Neural cell (in vitro differentiated cells): ENCODE results near the gene PLXNA4. TPM values are rescaled to one million over a fixed set of nuclear protein-coding genes. Genes with fewer than 3 reads are reported as not detected.
"Not testable (repeated sequence)": the region's sequence is repeated elsewhere in the genome, so short reads cannot be mapped to it uniquely, and the experiment has no call there.

ENCODE experiments used
- H2AFZ ChIP-seq: fragments of 200-600, 300-800 bp; sonication (generic), shearing (Covaris generic); 2 replicates; pipeline ENCODE4 v1.6.0; 2014; ENCODE audit warnings: low read depth, mild to moderate bottlenecking, antibody characterized with exemption, low read length, moderate library complexity
- H3F3A ChIP-seq: fragments of 200-600 bp; shearing (Covaris generic); 2 replicates; pipeline ENCODE4 v1.6.1; 2016; ENCODE audit warnings: mild to moderate bottlenecking, moderate library complexity, mixed read lengths, antibody characterized with exemption, low read length; ENCODE audit not compliant: insufficient read depth, poor library complexity, severe bottlenecking
- H3K27ac ChIP-seq: fragments of 200-600, 300-800 bp; sonication (generic), shearing (Covaris generic); 2 replicates; pipeline ENCODE4 v1.5.1; 2014; ENCODE audit warnings: mild to moderate bottlenecking, low read length, moderate library complexity
- H3K27me3 ChIP-seq: fragments of 300-800, 200-600 bp; sonication (generic), shearing (Covaris generic); 2 replicates; pipeline ENCODE4 v1.6.0; 2014; ENCODE audit warnings: mild to moderate bottlenecking, low read depth, low read length, moderate library complexity; ENCODE audit not compliant: insufficient read depth
- H3K36me3 ChIP-seq: fragments of 300-800, 200-600 bp; sonication (generic), shearing (Covaris generic); 2 replicates; pipeline ENCODE4 v1.5.1; 2014; ENCODE audit warnings: mild to moderate bottlenecking, antibody characterized with exemption, low read length, moderate library complexity; ENCODE audit not compliant: insufficient read depth
- H3K4me2 ChIP-seq: fragments of 300-800, 200-600 bp; sonication (generic), shearing (Covaris generic); 2 replicates; pipeline ENCODE4 v1.6.0; 2014; ENCODE audit warnings: mild to moderate bottlenecking, low read length
- H3K4me3 ChIP-seq: fragments of 300-800, 200-600 bp; sonication (generic), shearing (Covaris generic); 2 replicates; pipeline ENCODE4 v1.5.1; 2014; ENCODE audit warnings: mild to moderate bottlenecking, low read length, moderate library complexity
- H3K79me2 ChIP-seq: fragments of 200-600 bp; shearing (Covaris generic); replicated peaks from 2 replicates; pipeline ENCODE4 v1.6.0; 2014; ENCODE audit warnings: mild to moderate bottlenecking, low read length, moderate library complexity; ENCODE audit not compliant: insufficient read depth
- H3K9ac ChIP-seq: fragments of 300-800, 200-600 bp; sonication (generic), shearing (Covaris generic); 2 replicates; pipeline ENCODE4 v1.6.1; 2016; ENCODE audit warnings: mild to moderate bottlenecking, low read length, mixed read lengths
- H3K9me2 ChIP-seq: fragments of 200-600 bp; shearing (Covaris generic); 2 replicates; pipeline ENCODE4 v1.6.1; 2016; ENCODE audit warnings: mild to moderate bottlenecking, low read length, mixed read lengths; ENCODE audit not compliant: insufficient read depth
- H3K9me3 ChIP-seq: fragments of 200-600, 300-800 bp; sonication (generic), shearing (Covaris generic); 2 replicates; pipeline ENCODE4 v1.6.1; 2016; ENCODE audit warnings: mild to moderate bottlenecking, mixed run types, low read length, moderate library complexity, mixed read lengths
- H4K20me1 ChIP-seq: fragments of 200-600 bp; shearing (Covaris generic); 2 replicates; pipeline ENCODE4 v1.6.1; 2016; ENCODE audit warnings: mild to moderate bottlenecking, mixed run types; ENCODE audit not compliant: insufficient read depth
- EZH2 ChIP-seq: fragments of 200-600, 300-800 bp; shearing (Covaris generic), sonication (generic); IDR thresholded peaks from 2 replicates; pipeline ENCODE4 v1.6.1; 2014; ENCODE audit warnings: antibody characterized with exemption, low read length, borderline replicate concordance, mild to moderate bottlenecking; ENCODE audit not compliant: insufficient read depth, poor library complexity, severe bottlenecking
- MXI1 ChIP-seq: fragments of 450-650 bp; conservative IDR thresholded peaks from 2 replicates; pipeline ENCODE4 v1.6.1; 2014; ENCODE audit warnings: antibody characterized with exemption, mild to moderate bottlenecking; ENCODE audit not compliant: poor library complexity, severe bottlenecking
- POLR2AphosphoS5 ChIP-seq: IDR thresholded peaks from 2 replicates; pipeline ENCODE4 v1.6.1; 2012
- RAD21 ChIP-seq: fragments of 450-650 bp; conservative IDR thresholded peaks from 2 replicates; pipeline ENCODE4 v1.6.1; 2014; ENCODE audit warnings: antibody characterized with exemption, mild to moderate bottlenecking, moderate library complexity
- SMC3 ChIP-seq: fragments of 450-650 bp; conservative IDR thresholded peaks from 2 replicates; pipeline ENCODE4 v1.6.1; 2014; ENCODE audit warnings: antibody characterized with exemption, mild to moderate bottlenecking, moderate library complexity; ENCODE audit not compliant: poor library complexity
- TAF1 ChIP-seq: IDR thresholded peaks from 2 replicates; pipeline ENCODE4 v1.6.1; 2012; ENCODE audit warnings: low read depth
- polyA plus RNA-seq: library from polyadenylated mRNA; depleted of rRNA; stranded (reverse); fragments of >200 nt; gene quantifications from 2 replicates; pipeline ENCODE4 v1.2.3, GENCODE V29; 2014
- TF ChIP-seq, protein P1 (sequence below): fragments of 450-650 bp; IDR thresholded peaks from 2 replicates; pipeline ENCODE4 v1.5.1; 2014; ENCODE audit warnings: antibody characterized with exemption, mild to moderate bottlenecking, moderate library complexity; ENCODE audit not compliant: poor library complexity, severe bottlenecking
- TF ChIP-seq, protein P2 (sequence below): IDR thresholded peaks from 2 replicates; pipeline ENCODE4 v1.6.1; 2012; ENCODE audit warnings: borderline replicate concordance

The PLXNA4 gene
- polyA plus RNA-seq, 1 donor from 2014 or later, result 7.2 TPM

DNA sequence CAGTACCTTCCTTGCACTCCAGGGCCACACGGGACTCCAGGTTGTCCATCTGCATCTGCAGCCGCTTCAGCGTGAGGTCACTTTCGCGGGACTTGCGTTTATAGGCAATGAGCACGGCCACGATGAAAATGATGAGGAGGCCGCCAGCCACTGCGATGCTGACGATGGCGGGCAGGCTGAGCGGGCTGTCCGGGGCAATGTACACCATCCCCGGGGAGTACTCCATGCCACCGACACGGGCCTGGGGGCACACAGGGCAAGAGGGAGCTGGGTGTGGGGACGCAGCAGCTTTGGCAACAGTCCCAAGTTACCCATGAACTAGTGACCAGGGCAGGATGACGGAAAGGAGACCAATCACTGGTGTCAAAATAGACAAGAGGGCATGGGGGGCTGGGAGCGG, 396.6 kb downstream of the PLXNA4 start:
- Histone ChIP-seq H3K9me3 (no peaks in the 10 kb centered on the region), H4K20me1 (no peaks in the 10 kb centered on the region), H3K9ac (no peak overlapping the region), H3K27me3 (no peaks in the 10 kb centered on the region), H3K79me2 (no peaks in the 10 kb centered on the region), H3K9me2 (no peaks in the 10 kb centered on the region), H3K27ac (no peak overlapping the region), H3K4me2 (no peak overlapping the region), H3K36me3 (no peaks in the 10 kb centered on the region), H3F3A (no peaks in the 10 kb centered on the region), H2AFZ (no peak overlapping the region), H3K4me3 (no peak overlapping the region)
- TF ChIP-seq MXI1, result no peak
- no peak for TF ChIP-seq TAF1
- no peak for TF ChIP-seq POLR2AphosphoS5
- no peak for TF ChIP-seq EZH2
- no peak for TF ChIP-seq RAD21
- TF ChIP-seq, protein P1, sequence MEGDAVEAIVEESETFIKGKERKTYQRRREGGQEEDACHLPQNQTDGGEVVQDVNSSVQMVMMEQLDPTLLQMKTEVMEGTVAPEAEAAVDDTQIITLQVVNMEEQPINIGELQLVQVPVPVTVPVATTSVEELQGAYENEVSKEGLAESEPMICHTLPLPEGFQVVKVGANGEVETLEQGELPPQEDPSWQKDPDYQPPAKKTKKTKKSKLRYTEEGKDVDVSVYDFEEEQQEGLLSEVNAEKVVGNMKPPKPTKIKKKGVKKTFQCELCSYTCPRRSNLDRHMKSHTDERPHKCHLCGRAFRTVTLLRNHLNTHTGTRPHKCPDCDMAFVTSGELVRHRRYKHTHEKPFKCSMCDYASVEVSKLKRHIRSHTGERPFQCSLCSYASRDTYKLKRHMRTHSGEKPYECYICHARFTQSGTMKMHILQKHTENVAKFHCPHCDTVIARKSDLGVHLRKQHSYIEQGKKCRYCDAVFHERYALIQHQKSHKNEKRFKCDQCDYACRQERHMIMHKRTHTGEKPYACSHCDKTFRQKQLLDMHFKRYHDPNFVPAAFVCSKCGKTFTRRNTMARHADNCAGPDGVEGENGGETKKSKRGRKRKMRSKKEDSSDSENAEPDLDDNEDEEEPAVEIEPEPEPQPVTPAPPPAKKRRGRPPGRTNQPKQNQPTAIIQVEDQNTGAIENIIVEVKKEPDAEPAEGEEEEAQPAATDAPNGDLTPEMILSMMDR, result no peak

DNA sequence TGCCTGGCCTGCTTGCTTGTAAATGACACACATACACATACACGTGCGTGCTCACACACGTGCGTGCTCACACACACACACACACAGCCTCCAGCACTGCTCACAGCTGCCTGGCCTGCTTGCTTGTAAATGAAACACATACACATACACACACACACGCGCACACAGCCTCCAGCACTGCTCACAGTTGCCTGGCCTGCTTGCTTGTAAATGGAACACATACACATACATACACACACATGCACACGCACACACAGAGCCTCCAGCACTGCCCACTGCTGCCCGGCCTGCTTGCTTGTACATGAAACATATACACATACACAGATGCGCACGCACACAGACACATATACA, 397.2 kb downstream of the PLXNA4 start:
- Histone ChIP-seq H3F3A (no peaks in the 10 kb centered on the region), H3K27me3 (no peaks in the 10 kb centered on the region), H3K9me2 (no peaks in the 10 kb centered on the region), H3K9me3 (no peaks in the 10 kb centered on the region), H4K20me1 (no peaks in the 10 kb centered on the region), H3K4me2 (no peak overlapping the region), H3K27ac (no peak overlapping the region), H3K4me3 (no peak overlapping the region), H3K79me2 (no peaks in the 10 kb centered on the region), H3K36me3 (no peaks in the 10 kb centered on the region), H3K9ac (no peak overlapping the region), H2AFZ (no peak overlapping the region)
- TF ChIP-seq SMC3, result no peak
- TF ChIP-seq, protein P1, result no peak
- TF ChIP-seq, protein P2, sequence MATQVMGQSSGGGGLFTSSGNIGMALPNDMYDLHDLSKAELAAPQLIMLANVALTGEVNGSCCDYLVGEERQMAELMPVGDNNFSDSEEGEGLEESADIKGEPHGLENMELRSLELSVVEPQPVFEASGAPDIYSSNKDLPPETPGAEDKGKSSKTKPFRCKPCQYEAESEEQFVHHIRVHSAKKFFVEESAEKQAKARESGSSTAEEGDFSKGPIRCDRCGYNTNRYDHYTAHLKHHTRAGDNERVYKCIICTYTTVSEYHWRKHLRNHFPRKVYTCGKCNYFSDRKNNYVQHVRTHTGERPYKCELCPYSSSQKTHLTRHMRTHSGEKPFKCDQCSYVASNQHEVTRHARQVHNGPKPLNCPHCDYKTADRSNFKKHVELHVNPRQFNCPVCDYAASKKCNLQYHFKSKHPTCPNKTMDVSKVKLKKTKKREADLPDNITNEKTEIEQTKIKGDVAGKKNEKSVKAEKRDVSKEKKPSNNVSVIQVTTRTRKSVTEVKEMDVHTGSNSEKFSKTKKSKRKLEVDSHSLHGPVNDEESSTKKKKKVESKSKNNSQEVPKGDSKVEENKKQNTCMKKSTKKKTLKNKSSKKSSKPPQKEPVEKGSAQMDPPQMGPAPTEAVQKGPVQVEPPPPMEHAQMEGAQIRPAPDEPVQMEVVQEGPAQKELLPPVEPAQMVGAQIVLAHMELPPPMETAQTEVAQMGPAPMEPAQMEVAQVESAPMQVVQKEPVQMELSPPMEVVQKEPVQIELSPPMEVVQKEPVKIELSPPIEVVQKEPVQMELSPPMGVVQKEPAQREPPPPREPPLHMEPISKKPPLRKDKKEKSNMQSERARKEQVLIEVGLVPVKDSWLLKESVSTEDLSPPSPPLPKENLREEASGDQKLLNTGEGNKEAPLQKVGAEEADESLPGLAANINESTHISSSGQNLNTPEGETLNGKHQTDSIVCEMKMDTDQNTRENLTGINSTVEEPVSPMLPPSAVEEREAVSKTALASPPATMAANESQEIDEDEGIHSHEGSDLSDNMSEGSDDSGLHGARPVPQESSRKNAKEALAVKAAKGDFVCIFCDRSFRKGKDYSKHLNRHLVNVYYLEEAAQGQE, result no peak
- TF ChIP-seq MXI1, result no peak
- TF ChIP-seq POLR2AphosphoS5, result no peak

DNA sequence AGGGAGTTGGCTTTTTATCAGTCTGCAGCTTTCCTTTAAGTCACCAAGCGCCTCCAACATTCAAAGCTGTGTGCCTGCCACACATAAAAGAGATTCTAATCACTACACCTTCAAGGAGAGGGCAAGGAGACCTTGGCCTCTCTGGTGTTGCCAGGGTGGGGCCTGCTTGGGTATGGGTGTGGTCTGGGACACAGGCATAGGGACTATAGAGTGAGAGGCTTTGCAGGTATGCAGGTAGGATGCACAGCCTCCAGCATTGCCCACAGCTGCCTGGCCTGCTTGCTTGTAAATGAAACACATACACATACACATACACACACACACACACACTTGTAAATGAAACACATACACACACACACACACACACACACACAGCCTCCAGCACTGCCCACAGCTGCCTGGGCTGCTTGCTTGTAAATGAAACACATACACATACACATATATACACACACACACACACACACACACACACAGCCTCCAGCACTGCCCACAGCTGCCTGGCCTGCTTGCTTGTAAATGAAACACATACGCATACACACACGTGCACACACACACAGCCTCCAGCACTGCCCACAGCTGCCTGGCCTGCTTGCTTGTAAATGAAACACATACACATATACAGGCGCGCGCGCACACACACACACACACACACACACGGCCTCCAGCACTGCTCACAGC, 397.7 kb downstream of the PLXNA4 start:
- not testable (repeated sequence) for H3K4me2 ChIP-seq, H3F3A ChIP-seq, H3K36me3 ChIP-seq, H2AFZ ChIP-seq, H3K9me3 ChIP-seq, H3K9ac ChIP-seq, H3K79me2 ChIP-seq, H3K27ac ChIP-seq, H4K20me1 ChIP-seq, H3K9me2 ChIP-seq, H3K27me3 ChIP-seq, H3K4me3 ChIP-seq
